Measurements from ENCODE around the gene CCDC107.

DNA sequence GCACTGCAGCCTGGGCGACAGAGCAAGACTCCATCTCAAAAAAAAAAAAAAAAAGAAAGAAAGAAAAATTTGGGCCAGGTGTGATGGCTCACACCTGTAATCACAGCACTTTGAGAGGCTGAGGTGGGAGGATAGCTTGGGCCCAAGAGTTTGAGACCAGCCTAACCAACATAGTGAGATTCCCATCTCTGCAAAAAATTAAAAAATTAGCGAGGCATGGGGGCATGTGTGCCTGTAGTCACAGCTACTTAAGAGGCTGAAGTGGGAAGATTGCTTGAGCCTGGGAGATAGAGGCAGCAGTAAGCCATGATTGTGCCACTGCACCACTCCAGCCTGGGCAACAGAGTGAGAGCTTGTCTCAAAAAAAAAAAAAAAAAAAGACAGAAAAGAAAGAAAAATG is 4.5 kb upstream of the CCDC107 start:
- TF ChIP-seq, protein P1, sequence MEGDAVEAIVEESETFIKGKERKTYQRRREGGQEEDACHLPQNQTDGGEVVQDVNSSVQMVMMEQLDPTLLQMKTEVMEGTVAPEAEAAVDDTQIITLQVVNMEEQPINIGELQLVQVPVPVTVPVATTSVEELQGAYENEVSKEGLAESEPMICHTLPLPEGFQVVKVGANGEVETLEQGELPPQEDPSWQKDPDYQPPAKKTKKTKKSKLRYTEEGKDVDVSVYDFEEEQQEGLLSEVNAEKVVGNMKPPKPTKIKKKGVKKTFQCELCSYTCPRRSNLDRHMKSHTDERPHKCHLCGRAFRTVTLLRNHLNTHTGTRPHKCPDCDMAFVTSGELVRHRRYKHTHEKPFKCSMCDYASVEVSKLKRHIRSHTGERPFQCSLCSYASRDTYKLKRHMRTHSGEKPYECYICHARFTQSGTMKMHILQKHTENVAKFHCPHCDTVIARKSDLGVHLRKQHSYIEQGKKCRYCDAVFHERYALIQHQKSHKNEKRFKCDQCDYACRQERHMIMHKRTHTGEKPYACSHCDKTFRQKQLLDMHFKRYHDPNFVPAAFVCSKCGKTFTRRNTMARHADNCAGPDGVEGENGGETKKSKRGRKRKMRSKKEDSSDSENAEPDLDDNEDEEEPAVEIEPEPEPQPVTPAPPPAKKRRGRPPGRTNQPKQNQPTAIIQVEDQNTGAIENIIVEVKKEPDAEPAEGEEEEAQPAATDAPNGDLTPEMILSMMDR (IDR thresholded peaks at IDR 0.05; ENCODE audit: low read depth, low read length, missing input control): no peak
- TF ChIP-seq, protein P2, sequence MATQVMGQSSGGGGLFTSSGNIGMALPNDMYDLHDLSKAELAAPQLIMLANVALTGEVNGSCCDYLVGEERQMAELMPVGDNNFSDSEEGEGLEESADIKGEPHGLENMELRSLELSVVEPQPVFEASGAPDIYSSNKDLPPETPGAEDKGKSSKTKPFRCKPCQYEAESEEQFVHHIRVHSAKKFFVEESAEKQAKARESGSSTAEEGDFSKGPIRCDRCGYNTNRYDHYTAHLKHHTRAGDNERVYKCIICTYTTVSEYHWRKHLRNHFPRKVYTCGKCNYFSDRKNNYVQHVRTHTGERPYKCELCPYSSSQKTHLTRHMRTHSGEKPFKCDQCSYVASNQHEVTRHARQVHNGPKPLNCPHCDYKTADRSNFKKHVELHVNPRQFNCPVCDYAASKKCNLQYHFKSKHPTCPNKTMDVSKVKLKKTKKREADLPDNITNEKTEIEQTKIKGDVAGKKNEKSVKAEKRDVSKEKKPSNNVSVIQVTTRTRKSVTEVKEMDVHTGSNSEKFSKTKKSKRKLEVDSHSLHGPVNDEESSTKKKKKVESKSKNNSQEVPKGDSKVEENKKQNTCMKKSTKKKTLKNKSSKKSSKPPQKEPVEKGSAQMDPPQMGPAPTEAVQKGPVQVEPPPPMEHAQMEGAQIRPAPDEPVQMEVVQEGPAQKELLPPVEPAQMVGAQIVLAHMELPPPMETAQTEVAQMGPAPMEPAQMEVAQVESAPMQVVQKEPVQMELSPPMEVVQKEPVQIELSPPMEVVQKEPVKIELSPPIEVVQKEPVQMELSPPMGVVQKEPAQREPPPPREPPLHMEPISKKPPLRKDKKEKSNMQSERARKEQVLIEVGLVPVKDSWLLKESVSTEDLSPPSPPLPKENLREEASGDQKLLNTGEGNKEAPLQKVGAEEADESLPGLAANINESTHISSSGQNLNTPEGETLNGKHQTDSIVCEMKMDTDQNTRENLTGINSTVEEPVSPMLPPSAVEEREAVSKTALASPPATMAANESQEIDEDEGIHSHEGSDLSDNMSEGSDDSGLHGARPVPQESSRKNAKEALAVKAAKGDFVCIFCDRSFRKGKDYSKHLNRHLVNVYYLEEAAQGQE (IDR thresholded peaks at IDR 0.05): no peak
- TF ChIP-seq, protein P3, sequence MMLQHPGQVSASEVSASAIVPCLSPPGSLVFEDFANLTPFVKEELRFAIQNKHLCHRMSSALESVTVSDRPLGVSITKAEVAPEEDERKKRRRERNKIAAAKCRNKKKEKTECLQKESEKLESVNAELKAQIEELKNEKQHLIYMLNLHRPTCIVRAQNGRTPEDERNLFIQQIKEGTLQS (IDR thresholded peaks at IDR 0.05): no peak
- TF ChIP-seq HNF4G (IDR thresholded peaks at IDR 0.05) (no peak), FOXA2 (IDR thresholded peaks at IDR 0.05) (no peak), JUND (IDR thresholded peaks at IDR 0.05) (no peak), RAD21 (IDR thresholded peaks at IDR 0.05) (no peak), EGR1 (IDR thresholded peaks at IDR 0.05; ENCODE audit: low read depth in 2 of 2) (no peak), TAF1 (conservative IDR thresholded peaks at IDR 0.05) (no peak)
- TF ChIP-seq, protein P4, sequence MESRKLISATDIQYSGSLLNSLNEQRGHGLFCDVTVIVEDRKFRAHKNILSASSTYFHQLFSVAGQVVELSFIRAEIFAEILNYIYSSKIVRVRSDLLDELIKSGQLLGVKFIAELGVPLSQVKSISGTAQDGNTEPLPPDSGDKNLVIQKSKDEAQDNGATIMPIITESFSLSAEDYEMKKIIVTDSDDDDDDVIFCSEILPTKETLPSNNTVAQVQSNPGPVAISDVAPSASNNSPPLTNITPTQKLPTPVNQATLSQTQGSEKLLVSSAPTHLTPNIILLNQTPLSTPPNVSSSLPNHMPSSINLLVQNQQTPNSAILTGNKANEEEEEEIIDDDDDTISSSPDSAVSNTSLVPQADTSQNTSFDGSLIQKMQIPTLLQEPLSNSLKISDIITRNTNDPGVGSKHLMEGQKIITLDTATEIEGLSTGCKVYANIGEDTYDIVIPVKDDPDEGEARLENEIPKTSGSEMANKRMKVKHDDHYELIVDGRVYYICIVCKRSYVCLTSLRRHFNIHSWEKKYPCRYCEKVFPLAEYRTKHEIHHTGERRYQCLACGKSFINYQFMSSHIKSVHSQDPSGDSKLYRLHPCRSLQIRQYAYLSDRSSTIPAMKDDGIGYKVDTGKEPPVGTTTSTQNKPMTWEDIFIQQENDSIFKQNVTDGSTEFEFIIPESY (IDR thresholded peaks at IDR 0.05): no peak
- TF ChIP-seq, protein P5, sequence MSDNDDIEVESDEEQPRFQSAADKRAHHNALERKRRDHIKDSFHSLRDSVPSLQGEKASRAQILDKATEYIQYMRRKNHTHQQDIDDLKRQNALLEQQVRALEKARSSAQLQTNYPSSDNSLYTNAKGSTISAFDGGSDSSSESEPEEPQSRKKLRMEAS (IDR thresholded peaks at IDR 0.05): no peak
